GM12892 (cell line): ENCODE results near the gene UGT1A8.

Experiments used
- DNase-seq: peaks from one replicate; pipeline ENCODE4 v3.0.0; 2011; ENCODE audit not compliant: insufficient read length
- FAIRE-seq: peaks from 2 replicates; lab custom pipeline; 2011; peaks lifted over from hg19 to GRCh38; lab: Jason Lieb, UNC
- POLR2A ChIP-seq: IDR thresholded peaks from 2 replicates; pipeline ENCODE4 v1.6.1; 2011; ENCODE audit warnings: low read depth, low read length, control low read depth
- POLR2AphosphoS5 ChIP-seq: IDR thresholded peaks from 2 replicates; pipeline ENCODE4 v1.6.1; 2011; ENCODE audit warnings: low read depth, low read length, control low read depth
- TAF1 ChIP-seq: IDR thresholded peaks from 2 replicates; pipeline ENCODE4 v1.6.1; 2011; ENCODE audit warnings: low read depth, mild to moderate bottlenecking, control low read depth, low read length, borderline replicate concordance

UGT1A8 gene

DNA sequence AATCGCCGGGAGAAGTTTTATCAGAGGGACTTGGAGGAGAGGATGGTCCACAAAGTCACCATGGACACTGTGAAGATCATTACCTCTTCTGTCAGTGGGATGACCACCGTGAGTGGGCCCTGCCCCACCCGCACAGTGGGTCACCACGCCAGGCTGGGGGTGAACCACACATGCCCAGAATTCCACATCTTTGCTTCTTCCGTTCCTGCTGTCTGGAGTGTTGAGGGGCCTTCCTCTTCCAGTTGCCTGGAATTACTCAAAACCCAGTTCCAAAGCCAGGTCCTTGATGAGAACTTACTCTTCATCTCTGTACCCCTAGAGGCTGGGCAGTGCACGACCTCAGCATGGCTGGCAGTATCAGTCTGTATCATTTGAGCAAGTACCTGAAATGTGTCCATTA lies 182.8 kb downstream of the UGT1A8 start:
- no peak for DNase-seq
- no peak for TF ChIP-seq POLR2A
- TF ChIP-seq TAF1: no peak
- TF ChIP-seq POLR2AphosphoS5: no peak
- FAIRE-seq: no peak

DNA sequence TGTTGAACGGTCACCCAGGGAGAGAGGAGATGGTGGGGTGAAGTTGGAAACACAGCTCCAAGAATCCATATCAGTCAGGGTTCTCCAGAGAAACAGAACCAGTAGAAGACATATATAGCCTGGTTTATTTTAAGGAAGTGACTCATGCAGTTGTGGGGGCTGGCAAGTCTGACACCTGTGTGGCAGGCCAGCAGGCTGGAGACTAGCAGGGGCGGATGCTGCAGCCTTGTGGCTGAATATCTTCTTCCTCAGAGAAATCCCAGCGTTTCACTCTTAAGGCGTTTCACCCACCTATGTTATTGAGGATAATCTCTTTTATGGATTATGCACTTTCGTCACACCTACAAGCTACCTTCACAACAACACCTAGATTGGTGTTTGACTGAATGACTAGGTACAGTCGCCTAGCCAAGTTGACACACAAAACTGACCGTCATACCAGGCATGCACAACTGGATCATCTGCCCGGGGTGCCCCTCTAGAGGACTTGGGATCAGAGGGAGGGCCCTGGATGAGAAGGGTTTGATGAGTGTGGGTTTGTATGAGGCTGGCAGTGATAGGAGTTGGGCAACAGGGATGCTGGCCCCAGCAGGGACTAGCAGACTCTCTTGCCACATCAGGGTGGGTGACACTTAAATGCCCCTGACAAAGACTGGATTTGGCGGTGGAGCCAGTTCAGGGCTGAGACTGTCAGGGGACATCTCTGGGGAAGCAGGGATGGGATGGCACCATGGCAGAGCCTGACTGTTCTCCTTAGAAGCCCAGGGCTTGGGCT lies 184.1 kb downstream of the UGT1A8 start:
- TF ChIP-seq POLR2AphosphoS5 (no peak), TAF1 (no peak), POLR2A (no peak)
- DNase-seq (no peak), FAIRE-seq (no peak)

DNA sequence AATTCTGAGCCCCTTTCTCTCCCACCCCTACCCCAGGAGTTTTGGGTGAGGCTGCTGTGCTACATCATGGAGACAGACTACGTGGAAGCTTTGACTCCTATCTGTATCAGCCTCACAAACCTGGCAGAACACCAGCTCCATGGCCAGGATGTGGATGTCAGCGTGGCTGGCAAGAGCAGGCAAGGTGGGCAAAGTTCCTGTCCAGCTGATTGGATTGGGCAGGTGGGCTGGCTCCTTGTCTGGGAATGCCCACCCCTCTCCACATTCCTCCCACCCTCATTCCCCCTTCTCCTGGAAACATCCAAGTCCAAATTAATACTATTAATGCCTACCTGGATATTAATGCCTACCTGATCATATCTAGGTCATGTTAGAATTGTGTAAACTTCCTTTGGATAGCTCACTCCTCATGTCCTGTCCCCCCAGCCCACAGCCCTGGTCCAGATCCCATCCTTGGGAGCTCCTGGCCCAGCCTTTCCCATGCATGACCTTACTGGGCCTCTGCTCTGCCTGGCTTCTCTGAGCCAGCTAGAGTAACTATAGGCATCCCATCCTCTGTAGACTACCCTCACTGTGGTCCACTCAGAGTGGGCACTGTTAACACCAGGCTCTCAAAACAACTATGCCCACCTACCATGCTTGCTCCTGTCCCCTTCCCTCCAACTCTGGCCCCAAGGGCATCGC lies 184.8 kb downstream of the UGT1A8 start:
- TF ChIP-seq POLR2A (no peak), POLR2AphosphoS5 (no peak), TAF1 (no peak)
- FAIRE-seq (no peak), DNase-seq (no peak)

DNA sequence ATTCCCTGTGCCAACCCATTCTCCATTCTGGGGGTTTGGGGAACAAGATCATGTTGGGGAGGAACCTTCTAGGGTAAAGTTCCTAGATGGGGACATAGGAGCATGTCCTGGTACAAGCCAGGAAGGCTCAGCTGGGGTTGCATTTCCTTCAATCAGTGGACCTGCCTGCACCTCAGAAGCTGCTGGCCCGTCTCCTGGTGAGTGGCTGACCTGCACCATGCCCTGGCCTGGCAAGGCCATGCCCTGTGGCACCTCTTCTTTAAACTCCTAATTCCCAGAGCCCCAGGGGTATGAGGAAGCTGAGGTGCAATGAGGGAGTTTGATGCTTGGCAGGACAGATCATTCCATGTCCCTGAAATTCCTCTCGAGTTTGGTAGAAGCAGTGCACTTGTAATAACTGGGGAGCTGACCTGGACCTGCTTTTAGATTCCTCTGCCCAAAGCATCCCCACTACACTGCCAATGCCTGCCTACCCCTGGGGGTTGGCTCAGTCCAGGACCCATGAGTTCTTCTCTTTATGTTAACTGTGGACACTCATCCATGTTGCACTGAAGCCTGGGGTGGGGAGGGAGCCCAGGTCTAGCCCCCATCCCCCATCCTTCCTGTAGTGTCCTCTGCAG lies 186.0 kb downstream of the UGT1A8 start:
- no peak for FAIRE-seq
- TF ChIP-seq POLR2A (no peak), POLR2AphosphoS5 (no peak), TAF1 (no peak)
- no peak for DNase-seq

DNA sequence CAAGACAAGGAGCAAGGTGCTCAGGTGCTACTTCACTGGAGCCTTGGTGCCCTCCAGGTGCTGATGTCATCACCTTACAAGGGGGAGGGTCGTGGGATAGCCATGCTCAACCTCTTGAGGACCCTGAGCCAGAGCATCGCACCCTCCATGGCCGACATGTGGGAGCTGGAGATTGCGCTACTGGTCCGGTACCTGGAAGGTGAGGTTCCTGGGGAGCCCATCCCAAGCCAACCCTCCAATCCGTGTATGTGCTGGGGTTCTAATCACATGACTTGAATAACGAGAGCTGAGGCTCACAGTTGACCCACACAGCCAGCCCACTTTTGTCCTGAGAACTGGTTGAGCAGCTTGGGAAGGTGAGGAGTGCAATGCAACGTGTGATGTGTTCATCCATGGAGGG lies 186.6 kb downstream of the UGT1A8 start:
- TF ChIP-seq POLR2A (no peak), POLR2AphosphoS5 (no peak), TAF1 (no peak)
- FAIRE-seq (no peak), DNase-seq (no peak)

DNA sequence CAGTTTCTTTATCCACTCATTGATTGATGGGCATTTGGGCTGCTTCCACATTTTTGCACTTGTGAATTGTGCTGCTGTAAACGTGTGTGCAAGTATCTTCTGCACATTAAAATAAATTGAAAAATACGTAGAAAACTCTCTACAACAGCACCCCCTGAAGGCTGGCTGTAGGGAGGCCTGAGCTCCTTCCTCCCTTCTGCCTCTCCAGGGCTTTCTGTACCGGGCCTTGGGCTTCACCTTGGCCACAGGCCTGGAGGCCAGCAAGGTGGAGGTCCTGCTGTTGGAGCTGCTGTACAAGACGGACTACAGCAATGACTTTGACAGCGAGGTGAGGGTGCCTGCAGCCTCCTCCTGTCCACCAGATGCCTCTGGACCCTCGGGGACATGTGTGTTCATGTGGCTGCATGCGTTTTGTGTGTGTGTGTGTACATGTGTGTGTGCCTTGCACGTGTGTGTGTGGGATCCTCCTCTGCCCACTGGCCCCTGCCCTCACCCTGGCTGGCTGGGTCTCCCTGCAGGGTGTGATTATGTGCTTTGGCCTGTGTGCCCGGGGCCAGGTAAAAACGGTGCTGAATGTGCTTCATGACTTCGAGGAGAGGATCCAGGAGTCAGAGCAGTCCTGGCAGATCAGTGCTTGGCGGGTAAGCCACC lies 189.9 kb downstream of the UGT1A8 start:
- no peak for TF ChIP-seq POLR2AphosphoS5
- FAIRE-seq (no peak), DNase-seq (no peak)

DNA sequence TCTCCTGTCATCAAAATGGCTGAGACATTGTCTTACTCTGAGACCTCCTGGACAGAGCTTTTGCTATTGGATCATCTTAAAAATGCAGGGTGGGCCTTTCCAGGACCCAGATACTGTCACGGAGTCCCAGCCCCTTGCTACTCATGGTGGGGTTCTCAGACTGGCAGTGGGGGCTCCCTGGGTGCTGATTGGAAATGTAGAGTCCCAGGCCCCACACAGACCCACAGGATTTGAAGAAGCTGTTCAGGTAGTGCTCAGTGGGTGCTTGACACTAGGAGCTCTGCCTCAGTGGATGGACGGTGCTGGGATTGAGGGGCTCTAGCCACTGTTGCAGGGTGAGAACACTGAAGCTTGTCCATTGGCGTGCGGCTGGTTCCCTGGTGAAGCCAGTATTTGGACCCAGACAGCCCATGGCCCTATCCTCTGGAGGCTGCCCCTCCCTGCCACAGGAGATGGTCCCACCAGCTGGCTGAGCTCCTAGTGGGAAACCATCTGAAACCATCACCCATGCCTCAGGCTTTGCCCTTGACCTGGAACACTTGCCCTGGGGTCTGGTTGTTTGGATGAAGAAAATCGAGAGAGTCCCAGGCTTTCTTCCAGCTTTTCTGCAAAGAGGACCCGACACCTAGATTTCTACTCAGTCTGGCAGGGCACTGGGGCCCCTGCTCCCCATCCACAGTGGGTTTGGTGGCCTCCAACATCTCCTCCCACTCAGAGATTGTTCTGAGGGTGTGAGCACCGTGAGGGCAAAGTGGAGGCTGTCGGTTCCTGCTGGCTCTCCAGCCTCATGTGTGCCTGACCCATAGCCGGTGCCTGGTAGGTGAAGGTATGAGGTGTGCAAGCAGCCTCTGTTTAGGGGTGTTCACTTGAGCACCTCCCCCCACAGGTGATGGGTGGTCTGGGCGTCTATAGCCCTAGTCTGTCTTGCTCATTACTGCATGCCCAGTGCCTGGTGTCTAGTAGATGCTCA lies 190.8 kb downstream of the UGT1A8 start:
- FAIRE-seq: no peak

DNA sequence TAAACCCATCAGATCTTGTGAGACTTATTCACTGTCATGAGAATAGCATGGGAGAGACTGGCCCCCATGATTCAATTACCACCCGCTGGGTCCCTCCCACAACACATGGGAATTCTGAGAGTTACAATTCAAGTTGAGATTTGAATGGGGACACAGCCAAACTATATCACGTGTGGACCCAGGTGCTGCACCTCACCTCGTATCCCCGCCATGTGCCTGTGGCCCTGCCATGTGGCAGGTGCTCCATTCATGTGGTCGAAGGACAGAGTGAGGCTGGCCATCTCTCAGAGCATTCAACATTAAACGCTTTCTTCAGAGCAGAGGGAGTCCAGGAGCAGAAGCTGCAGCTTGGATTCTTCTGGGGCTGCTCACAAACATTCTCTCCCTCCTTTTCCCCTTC lies 193.0 kb downstream of the UGT1A8 start:
- no peak for FAIRE-seq

More for the DNA sequence above, 190.8 kb downstream of the UGT1A8 start:
- DNase-seq: no peak
- TF ChIP-seq POLR2A (no peak), TAF1 (no peak)

DNA sequence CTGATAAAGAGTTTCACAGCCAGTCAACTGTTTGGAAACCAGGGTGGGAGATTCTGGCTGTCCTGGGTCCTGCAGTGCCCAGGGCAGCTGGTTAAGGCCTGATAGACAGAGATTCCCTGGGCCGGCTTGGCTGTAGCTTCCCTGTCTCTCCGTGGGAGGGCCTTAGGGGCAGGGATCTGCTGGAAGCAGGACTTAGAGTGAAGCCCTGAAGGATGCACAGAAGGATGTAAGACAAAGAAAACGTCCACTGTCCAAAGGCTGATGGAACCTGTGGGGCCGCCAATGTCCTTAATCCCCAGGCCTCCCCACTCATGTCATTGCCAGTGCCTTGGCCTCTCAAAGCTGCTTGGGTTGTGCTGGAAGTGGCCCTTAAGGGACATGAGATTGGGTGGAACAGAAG lies 193.7 kb downstream of the UGT1A8 start:
- FAIRE-seq (no peak), DNase-seq (no peak)
- TF ChIP-seq POLR2A (no peak), POLR2AphosphoS5 (no peak), TAF1 (no peak)

More for the DNA sequence above, 193.0 kb downstream of the UGT1A8 start:
- no peak for TF ChIP-seq TAF1
- TF ChIP-seq POLR2A: no peak
- no peak for TF ChIP-seq POLR2AphosphoS5
- DNase-seq: no peak

DNA sequence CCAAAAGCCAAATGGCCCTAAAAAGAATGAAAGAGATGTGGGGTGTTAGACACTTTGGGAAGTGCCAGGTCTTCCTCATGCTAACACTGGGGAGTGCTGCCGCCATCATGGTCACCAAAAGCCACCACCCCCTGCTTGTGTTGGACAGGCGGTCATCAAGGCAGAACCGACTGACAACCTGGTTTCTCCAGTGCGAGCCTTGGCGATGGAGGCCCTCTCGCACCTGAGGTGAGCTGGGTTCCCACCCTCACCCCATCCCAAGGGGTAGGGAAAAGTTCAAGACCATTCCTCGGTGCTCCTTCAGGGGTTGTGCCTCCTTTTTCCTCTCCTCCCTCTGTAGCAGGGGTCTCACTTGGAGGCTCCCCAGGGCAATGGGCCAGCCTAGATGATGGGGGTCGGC lies 194.3 kb downstream of the UGT1A8 start:
- FAIRE-seq: no peak
- TF ChIP-seq TAF1 (no peak), POLR2A (no peak), POLR2AphosphoS5 (no peak)
- no peak for DNase-seq
